ENCODE data around the gene EIF2B5. TPM values are rescaled to one million over a fixed set of nuclear protein-coding genes. Genes with fewer than 3 reads are reported as not detected.
A peak's percentile ranks its signal among the peaks of the same experiment; 100 is the strongest.

Gene EIF2B5
- total and polyA plus RNA-seq, 2 of the 13 experiments (the other 11 are each of a cell fraction or from before 2014, with no cell fraction given) = 38.4 to 60.2 TPM

- TF ChIP-seq, protein P1, sequence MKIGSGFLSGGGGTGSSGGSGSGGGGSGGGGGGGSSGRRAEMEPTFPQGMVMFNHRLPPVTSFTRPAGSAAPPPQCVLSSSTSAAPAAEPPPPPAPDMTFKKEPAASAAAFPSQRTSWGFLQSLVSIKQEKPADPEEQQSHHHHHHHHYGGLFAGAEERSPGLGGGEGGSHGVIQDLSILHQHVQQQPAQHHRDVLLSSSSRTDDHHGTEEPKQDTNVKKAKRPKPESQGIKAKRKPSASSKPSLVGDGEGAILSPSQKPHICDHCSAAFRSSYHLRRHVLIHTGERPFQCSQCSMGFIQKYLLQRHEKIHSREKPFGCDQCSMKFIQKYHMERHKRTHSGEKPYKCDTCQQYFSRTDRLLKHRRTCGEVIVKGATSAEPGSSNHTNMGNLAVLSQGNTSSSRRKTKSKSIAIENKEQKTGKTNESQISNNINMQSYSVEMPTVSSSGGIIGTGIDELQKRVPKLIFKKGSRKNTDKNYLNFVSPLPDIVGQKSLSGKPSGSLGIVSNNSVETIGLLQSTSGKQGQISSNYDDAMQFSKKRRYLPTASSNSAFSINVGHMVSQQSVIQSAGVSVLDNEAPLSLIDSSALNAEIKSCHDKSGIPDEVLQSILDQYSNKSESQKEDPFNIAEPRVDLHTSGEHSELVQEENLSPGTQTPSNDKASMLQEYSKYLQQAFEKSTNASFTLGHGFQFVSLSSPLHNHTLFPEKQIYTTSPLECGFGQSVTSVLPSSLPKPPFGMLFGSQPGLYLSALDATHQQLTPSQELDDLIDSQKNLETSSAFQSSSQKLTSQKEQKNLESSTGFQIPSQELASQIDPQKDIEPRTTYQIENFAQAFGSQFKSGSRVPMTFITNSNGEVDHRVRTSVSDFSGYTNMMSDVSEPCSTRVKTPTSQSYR (CRISPR knock-in tag; IDR thresholded peaks at IDR 0.05; ENCODE audit: borderline replicate concordance) = peak; percentile 49; the same call in 1 of the 2 replicates
- no peak for TF ChIP-seq TBL1XR1 (IDR thresholded peaks at IDR 0.05; ENCODE audit: borderline replicate concordance, low read length, partially characterized antibody)
- no peak for TF ChIP-seq HDAC6 (IDR thresholded peaks at IDR 0.05; ENCODE audit: low read depth, low read length)
- TF ChIP-seq, protein P2, sequence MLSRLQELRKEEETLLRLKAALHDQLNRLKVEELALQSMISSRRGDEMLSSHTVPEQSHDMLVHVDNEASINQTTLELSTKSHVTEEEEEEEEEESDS (CRISPR knock-in tag; IDR thresholded peaks at IDR 0.05; ENCODE audit: borderline replicate concordance) = peak; percentile 82; the same call in 1 of the 2 replicates
- TF ChIP-seq MAX (IDR thresholded peaks at IDR 0.05) = peak; percentile 99
- peak; percentile 94 for TF ChIP-seq TFDP2 (CRISPR knock-in tag; IDR thresholded peaks at IDR 0.05)
- peak; percentile 83 for TF ChIP-seq HOXA3 (CRISPR knock-in tag; IDR thresholded peaks at IDR 0.05)
- no peak for TF ChIP-seq NR2F6 (IDR thresholded peaks at IDR 0.05)
- TF ChIP-seq NR2F6 (CRISPR knock-in tag; IDR thresholded peaks at IDR 0.05) = peak; percentile 46; the same call in 1 of the 2 replicates
- TF ChIP-seq NONO (IDR thresholded peaks at IDR 0.05) = no peak
- TF ChIP-seq NONO (CRISPR knock-in tag; conservative IDR thresholded peaks at IDR 0.05) = peak; percentile 22; the same call in 1 of the 2 replicates
- TF ChIP-seq KIAA2018 (CRISPR knock-in tag; IDR thresholded peaks at IDR 0.05; ENCODE audit: borderline replicate concordance) = 0 out of 2 replicates have a peak, but pooled peaks have one; percentile 48
- TF ChIP-seq ZBTB3 (CRISPR knock-in tag; IDR thresholded peaks at IDR 0.05; ENCODE audit: borderline replicate concordance, low read depth) = peak; percentile 65; the same call in 1 of the 2 replicates
These were observed 1.1 kb upstream of the EIF2B5 start (continued) for GRCh38 chr3:184133840-184134745.
